ENCODE measurements around the gene STK16. TPM values are rescaled to one million over a fixed set of nuclear protein-coding genes. Genes with fewer than 3 reads are reported as not detected.

STK16 gene
- total and polyA plus RNA-seq, 2 of the 13 experiments (the other 11 are each of a cell fraction or from before 2014, with no cell fraction given): 28.0 to 50.9 TPM

- TF ChIP-seq ZNF646 (CRISPR knock-in tag; IDR thresholded peaks at IDR 0.05): no peak
- TF ChIP-seq SMARCE1 (IDR thresholded peaks at IDR 0.05; ENCODE audit: borderline replicate concordance): no peak
- TF ChIP-seq, protein P1, sequence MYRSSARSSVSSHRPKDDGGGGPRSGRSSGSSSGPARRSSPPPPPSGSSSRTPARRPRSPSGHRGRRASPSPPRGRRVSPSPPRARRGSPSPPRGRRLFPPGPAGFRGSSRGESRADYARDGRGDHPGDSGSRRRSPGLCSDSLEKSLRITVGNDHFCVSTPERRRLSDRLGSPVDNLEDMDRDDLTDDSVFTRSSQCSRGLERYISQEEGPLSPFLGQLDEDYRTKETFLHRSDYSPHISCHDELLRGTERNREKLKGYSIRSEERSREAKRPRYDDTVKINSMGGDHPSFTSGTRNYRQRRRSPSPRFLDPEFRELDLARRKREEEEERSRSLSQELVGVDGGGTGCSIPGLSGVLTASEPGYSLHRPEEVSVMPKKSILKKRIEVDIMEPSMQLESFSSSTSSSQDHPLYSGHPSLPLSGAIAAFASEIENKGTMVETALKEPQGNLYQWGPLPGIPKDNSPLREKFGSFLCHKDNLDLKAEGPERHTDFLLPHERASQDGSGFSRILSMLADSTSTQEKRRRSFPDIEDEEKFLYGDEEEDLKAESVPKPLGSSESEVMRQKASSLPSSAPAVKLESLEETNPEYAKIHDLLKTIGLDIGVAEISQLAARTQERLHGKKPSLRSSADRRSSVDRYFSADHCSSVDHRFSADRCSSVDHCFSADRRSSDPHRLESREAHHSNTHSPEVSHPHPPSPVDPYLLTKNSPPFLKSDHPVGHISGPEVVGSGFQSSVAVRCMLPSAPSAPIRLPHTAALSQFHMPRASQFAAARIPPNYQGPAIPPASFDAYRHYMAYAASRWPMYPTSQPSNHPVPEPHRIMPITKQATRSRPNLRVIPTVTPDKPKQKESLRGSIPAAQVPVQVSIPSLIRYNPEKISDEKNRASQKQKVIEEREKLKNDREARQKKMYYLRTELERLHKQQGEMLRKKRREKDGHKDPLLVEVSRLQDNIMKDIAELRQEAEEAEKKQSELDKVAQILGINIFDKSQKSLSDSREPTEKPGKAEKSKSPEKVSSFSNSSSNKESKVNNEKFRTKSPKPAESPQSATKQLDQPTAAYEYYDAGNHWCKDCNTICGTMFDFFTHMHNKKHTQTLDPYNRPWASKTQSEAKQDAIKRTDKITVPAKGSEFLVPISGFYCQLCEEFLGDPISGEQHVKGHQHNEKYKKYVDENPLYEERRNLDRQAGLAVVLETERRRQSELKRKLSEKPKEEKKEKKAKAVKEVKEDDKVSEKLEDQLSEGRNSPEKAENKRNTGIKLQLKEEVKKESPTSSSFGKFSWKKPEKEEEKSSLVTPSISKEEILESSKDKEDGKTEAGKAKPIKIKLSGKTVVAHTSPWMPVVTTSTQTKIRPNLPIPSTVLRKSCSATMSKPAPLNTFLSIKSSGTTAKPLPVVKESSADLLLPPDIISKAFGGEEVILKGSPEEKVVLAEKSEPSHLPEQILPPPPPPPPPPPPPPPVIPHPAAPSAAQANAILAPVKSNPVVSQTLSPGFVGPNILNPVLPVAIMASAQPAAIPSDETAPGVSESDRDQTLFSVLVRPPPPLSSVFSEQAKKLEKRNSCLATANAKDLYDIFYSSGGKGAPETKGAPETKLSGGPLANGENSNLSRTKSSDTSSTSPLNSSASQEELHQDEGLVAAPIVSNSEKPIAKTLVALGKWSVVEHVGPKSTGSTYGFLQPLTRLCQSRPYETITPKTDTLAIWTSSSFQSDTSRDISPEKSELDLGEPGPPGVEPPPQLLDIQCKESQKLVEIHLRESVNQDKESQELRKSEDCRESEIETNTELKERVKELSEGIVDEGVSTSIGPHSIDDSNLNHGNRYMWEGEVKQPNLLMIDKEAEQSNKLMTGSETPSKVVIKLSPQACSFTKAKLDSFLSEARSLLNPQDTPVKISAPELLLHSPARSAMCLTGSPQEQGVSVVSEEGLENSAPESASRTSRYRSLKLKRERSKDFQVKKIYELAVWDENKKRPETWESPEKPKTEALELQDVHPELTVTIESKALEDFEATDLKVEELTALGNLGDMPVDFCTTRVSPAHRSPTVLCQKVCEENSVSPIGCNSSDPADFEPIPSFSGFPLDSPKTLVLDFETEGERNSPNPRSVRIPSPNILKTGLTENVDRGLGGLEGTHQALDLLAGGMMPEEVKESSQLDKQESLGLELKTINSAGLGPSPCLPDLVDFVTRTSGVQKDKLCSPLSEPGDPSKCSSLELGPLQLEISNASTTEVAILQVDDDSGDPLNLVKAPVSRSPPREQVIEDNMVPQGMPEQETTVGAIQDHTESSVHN (CRISPR knock-in tag; IDR thresholded peaks at IDR 0.05): 0 out of 2 replicates have a peak, but pooled peaks have one; percentile 42
- 0 out of 2 replicates have a peak, but pooled peaks have one; percentile 23 for TF ChIP-seq SALL1 (CRISPR knock-in tag; IDR thresholded peaks at IDR 0.05)
Observed at GRCh38 chr2:219215871-219216534, 29.3 kb upstream of the STK16 start (continued).
